Vagina (tissue), 2 donors: ENCODE results near the gene HIGD1B. TPM values are rescaled to one million over a fixed set of nuclear protein-coding genes. Genes with fewer than 3 reads are reported as not detected.
A peak's percentile ranks its signal among the peaks of the same experiment; 100 is the strongest.

ENCODE experiments used
- DNase-seq, 2 donors: peaks; one replicate each; pipeline ENCODE4 v3.0.0-alpha.2; 2017; ENCODE audit errors: extremely low spot score in 2 of 2
- H3K27ac ChIP-seq: fragments of 200-600 bp; sonication (generic); one replicate; pipeline ENCODE4 v1.5.1; 2019
- H3K27me3 ChIP-seq: fragments of 200-600 bp; sonication (generic); one replicate; pipeline ENCODE4 v1.5.1; 2019
- H3K36me3 ChIP-seq, 2 donors: fragments of 200-600 bp; sonication (generic); one replicate each; pipeline ENCODE4 v1.5.1; 2017 to 2019
- H3K4me1 ChIP-seq: fragments of 200-600 bp; sonication (generic); one replicate; pipeline ENCODE4 v1.5.1; 2019
- H3K4me3 ChIP-seq, 2 donors: fragments of 200-600 bp; sonication (generic); 1 replicate in 1 of 2; 2 replicates in 1 of 2; pipeline ENCODE4 v1.5.1; 2016 to 2019
- H3K9me3 ChIP-seq: fragments of 200-600 bp; sonication (generic); one replicate; pipeline ENCODE4 v1.5.1; 2019
- POLR2A ChIP-seq, 2 donors: fragments of 450-650 bp; IDR thresholded peaks; one replicate each; pipeline ENCODE4 v1.6.1; 2017; ENCODE audit warnings: antibody characterized with exemption in 2 of 2, mild to moderate bottlenecking in 2 of 2, moderate library complexity in 2 of 2
- POLR2AphosphoS5 ChIP-seq, 2 donors: sonication (generic); formaldehyde crosslinking; IDR thresholded peaks; one replicate each; pipeline ENCODE4 v1.9.0; 2017; ENCODE audit warnings: antibody characterized with exemption in 2 of 2, mild to moderate bottlenecking in 2 of 2, low read depth in 1 of 2; ENCODE audit not compliant: insufficient read depth in 1 of 2
- intact Hi-C: fragments of 100-400 bp; cut with DNase I; formaldehyde crosslinking; loops from one replicate; pipeline ENCODE4 v1.15.1; 2023
- total RNA-seq: library from RNA; depleted of rRNA; stranded (reverse); fragments of >200 nt; gene quantifications from one replicate; pipeline ENCODE4 v1.2.3, GENCODE V29; 2016
- TF ChIP-seq, protein P1 (sequence below), 3 experiments: fragments of 450-650 bp in 2 of 3; fragments of 200-600 bp in 1 of 3; sonication (generic) in 1 of 3; IDR thresholded peaks; one replicate each; pipeline ENCODE4 v1.5.1; 2017 to 2019; ENCODE audit warnings: antibody characterized with exemption in 3 of 3, mild to moderate bottlenecking in 2 of 3, moderate library complexity in 2 of 3

HIGD1B gene
- total RNA-seq, 1 donor from 2014 or later = not detected

DNA sequence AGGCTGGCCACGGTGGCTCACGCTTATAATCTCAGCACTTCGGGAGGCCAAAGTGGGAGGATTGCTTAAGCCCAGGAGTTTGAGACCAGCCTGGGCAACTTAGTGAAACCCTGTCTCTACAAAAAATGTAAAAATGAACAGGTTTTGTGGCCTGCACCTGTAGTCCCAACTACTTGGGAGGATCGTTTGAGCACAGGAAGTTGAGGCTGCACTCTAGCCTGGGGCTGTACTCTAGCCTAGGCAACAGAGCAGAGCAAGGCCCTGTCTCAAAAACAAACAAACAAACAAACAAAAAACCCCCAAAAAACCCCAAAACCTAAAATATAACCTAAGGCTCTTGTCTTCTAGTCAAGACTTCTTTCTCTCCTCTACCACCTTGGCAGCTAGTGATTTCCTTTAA is 7.4 kb upstream of the HIGD1B start:
- intact Hi-C loops = no loop called here

DNA sequence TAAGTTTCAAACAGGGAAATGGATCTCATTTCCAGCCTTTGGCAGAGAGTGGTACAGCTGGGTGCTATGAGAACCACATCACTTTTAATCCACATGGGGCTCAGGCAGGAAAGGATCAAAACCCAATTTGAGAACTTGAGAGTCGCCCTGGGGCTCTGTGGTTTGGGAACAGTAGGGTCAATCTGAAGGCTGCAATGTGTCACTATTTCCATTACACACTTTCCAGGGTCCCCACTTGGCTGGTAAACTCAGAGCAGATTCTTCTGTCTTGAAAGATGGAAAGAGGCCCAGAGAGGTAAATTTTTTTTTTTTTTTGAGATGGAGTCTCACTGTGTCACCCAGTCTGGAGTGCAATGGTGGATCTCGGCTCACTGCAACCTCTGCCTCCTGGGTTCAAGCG is 6.7 kb upstream of the HIGD1B start:
- no peaks in the 10 kb centered on the region for H3K9me3 ChIP-seq
- no peak for DNase-seq
- H3K36me3 ChIP-seq = no peaks in the 10 kb centered on the region
- intact Hi-C loops = no loop called here
- no peak overlapping the region for H3K4me3 ChIP-seq
- no peaks in the 10 kb centered on the region for H3K4me1 ChIP-seq
- H3K27me3 ChIP-seq = no peaks in the 10 kb centered on the region
- no peak for TF ChIP-seq POLR2AphosphoS5 (IDR thresholded peaks at IDR 0.05; ENCODE audit: insufficient read depth in 1 of 2, low read depth in 1 of 2)
- TF ChIP-seq, protein P1, sequence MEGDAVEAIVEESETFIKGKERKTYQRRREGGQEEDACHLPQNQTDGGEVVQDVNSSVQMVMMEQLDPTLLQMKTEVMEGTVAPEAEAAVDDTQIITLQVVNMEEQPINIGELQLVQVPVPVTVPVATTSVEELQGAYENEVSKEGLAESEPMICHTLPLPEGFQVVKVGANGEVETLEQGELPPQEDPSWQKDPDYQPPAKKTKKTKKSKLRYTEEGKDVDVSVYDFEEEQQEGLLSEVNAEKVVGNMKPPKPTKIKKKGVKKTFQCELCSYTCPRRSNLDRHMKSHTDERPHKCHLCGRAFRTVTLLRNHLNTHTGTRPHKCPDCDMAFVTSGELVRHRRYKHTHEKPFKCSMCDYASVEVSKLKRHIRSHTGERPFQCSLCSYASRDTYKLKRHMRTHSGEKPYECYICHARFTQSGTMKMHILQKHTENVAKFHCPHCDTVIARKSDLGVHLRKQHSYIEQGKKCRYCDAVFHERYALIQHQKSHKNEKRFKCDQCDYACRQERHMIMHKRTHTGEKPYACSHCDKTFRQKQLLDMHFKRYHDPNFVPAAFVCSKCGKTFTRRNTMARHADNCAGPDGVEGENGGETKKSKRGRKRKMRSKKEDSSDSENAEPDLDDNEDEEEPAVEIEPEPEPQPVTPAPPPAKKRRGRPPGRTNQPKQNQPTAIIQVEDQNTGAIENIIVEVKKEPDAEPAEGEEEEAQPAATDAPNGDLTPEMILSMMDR (IDR thresholded peaks at IDR 0.05) = no peak
- TF ChIP-seq POLR2A (IDR thresholded peaks at IDR 0.05) = no peak
- H3K27ac ChIP-seq = no peak overlapping the region

More for the DNA sequence above, 7.4 kb upstream of the HIGD1B start:
- TF ChIP-seq POLR2AphosphoS5 (IDR thresholded peaks at IDR 0.05; ENCODE audit: insufficient read depth in 1 of 2, low read depth in 1 of 2) (no peak), POLR2A (IDR thresholded peaks at IDR 0.05) (no peak)
- TF ChIP-seq, protein P1 (IDR thresholded peaks at IDR 0.05) = no peak
- DNase-seq = no peak
- no peaks in the 10 kb centered on the region for H3K36me3 ChIP-seq
- no peaks in the 10 kb centered on the region for H3K4me1 ChIP-seq
- no peak overlapping the region for H3K4me3 ChIP-seq
- H3K9me3 ChIP-seq = no peaks in the 10 kb centered on the region
- no peak overlapping the region for H3K27ac ChIP-seq
- H3K27me3 ChIP-seq = no peaks in the 10 kb centered on the region

DNA sequence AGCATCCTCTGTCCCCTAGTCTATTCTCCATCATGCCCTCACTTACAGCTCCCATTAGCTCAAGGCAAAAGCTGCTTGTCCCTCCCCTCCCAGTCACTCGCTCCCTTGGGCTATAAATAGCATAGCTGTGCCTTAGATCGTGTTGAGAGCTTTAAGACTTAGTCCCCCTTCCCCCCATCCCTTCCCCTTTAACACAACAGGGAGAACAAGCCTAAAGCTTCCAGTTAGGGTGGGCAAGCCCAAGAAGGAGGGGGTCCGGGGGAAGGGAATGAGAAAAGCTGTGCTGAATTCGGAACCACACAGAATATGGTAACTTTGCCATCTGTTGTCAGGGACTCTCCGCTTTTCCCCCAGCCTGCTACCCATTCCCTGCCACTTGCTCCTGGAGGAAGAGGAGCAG is 4.9 kb upstream of the HIGD1B start:
- Histone ChIP-seq H3K4me1 (no peaks in the 10 kb centered on the region), H3K4me3 (no peak overlapping the region), H3K9me3 (no peaks in the 10 kb centered on the region), H3K27me3 (no peaks in the 10 kb centered on the region), H3K27ac (peak overlapping the region; percentile 44), H3K36me3 (no peaks in the 10 kb centered on the region)
- TF ChIP-seq, protein P1 (IDR thresholded peaks at IDR 0.05) = no peak
- TF ChIP-seq POLR2AphosphoS5 (IDR thresholded peaks at IDR 0.05; ENCODE audit: insufficient read depth in 1 of 2, low read depth in 1 of 2) (no peak), POLR2A (IDR thresholded peaks at IDR 0.05) (no peak)
- DNase-seq = no peak
- intact Hi-C loops = no loop called here

DNA sequence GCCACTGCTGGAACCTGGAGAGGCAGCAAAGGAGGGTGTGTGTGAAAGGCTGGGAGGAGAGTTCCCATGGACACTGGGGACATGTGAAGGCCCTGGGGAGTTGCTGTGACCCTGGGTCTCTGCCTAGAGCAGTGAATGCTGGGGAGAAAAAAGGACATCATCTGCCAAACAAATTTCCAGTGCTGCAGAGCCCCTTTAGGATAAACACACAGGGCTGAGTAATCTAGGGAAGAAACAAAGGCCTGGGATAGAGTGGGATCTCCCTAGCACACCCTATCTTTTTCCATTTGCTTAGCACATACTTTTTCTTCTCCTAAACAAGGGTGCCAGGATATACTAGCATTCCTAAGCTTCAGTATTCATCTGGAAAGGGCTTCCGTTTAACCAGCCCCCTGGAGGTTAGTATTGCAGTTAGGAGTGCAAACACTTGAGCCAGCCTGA is 3.3 kb upstream of the HIGD1B start:
- Histone ChIP-seq H3K27ac (peak overlapping the region; percentile 18), H3K4me1 (no peaks in the 10 kb centered on the region), H3K27me3 (no peaks in the 10 kb centered on the region), H3K36me3 (no peaks in the 10 kb centered on the region), H3K4me3 (no peak overlapping the region), H3K9me3 (no peaks in the 10 kb centered on the region)
- no peak for DNase-seq
- TF ChIP-seq, protein P1 (IDR thresholded peaks at IDR 0.05) = no peak
- no peak for TF ChIP-seq POLR2A (IDR thresholded peaks at IDR 0.05)
- TF ChIP-seq POLR2AphosphoS5 (IDR thresholded peaks at IDR 0.05; ENCODE audit: insufficient read depth in 1 of 2, low read depth in 1 of 2) = no peak
- intact Hi-C loops = no loop called here

DNA sequence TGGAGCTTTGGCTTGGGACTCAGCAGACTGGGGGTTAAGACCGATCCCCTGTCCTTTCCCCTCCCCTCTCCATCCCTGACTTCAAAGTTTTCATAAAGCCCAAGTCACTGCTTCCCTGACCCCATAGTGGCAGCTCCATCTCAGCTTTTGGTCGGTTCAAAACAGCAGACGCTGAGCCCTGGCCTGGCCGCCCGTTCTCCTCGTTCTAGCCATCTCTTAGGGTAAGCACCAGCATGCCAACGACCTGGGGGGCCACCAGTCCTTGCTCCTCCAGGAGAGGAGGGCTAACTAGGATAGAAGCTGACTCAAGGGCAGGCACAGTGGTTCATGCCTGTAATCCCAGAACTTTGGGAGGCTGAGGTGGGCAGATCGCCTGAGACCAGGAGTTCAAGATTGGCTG is 1.5 kb upstream of the HIGD1B start:
- Histone ChIP-seq H3K27me3 (no peaks in the 10 kb centered on the region), H3K4me3 (no peak overlapping the region), H3K9me3 (no peaks in the 10 kb centered on the region), H3K36me3 (peaks cover 0 to under 1% of the 10 kb centered on the region in 2 donors), H3K27ac (no peak overlapping the region), H3K4me1 (no peaks in the 10 kb centered on the region)
- intact Hi-C loops = no loop called here
- TF ChIP-seq, protein P1 (IDR thresholded peaks at IDR 0.05) = no peak
- TF ChIP-seq POLR2AphosphoS5 (IDR thresholded peaks at IDR 0.05; ENCODE audit: insufficient read depth in 1 of 2, low read depth in 1 of 2) (no peak), POLR2A (IDR thresholded peaks at IDR 0.05) (no peak)
- DNase-seq = no peak
